Measurements from ENCODE around the gene MORN1.

- TF ChIP-seq, protein P1, sequence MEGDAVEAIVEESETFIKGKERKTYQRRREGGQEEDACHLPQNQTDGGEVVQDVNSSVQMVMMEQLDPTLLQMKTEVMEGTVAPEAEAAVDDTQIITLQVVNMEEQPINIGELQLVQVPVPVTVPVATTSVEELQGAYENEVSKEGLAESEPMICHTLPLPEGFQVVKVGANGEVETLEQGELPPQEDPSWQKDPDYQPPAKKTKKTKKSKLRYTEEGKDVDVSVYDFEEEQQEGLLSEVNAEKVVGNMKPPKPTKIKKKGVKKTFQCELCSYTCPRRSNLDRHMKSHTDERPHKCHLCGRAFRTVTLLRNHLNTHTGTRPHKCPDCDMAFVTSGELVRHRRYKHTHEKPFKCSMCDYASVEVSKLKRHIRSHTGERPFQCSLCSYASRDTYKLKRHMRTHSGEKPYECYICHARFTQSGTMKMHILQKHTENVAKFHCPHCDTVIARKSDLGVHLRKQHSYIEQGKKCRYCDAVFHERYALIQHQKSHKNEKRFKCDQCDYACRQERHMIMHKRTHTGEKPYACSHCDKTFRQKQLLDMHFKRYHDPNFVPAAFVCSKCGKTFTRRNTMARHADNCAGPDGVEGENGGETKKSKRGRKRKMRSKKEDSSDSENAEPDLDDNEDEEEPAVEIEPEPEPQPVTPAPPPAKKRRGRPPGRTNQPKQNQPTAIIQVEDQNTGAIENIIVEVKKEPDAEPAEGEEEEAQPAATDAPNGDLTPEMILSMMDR (optimal IDR thresholded peaks at IDR 0.05 in 1 of 3, IDR thresholded peaks at IDR 0.05 in 1 of 3, conservative IDR thresholded peaks at IDR 0.05 in 1 of 3; ENCODE audit: extremely low read depth in 1 of 3, insufficient read depth in 2 of 3, low read length in 3 of 3) = no peak
- no peak for TF ChIP-seq EZH2 (IDR thresholded peaks at IDR 0.05; ENCODE audit: low read length)
Observed at GRCh38 chr1:2438038-2438437, 46.7 kb upstream of the MORN1 start.
